HepG2 (cell line): Measurements from ENCODE around the gene SMAD3. TPM values are rescaled to one million over a fixed set of nuclear protein-coding genes. Genes with fewer than 3 reads are reported as not detected.
A peak's percentile ranks its signal among the peaks of the same experiment; 100 is the strongest.

Experiments
- MYNN ChIP-seq: sonication (generic); formaldehyde crosslinking; IDR thresholded peaks from 2 replicates; pipeline ENCODE4 v1.4.0; 2020; ENCODE audit warnings: mild to moderate bottlenecking, low read depth, missing genetic modification reagents
- ZBTB40 ChIP-seq, 2 experiments: fragments of 450-650 bp in 1 of 2; sonication (generic) in 1 of 2; formaldehyde crosslinking in 1 of 2; IDR thresholded peaks; 2 replicates each; pipeline versions ENCODE4 v1.6.1 to v1.8.0; 2016 to 2022; ENCODE audit warnings: antibody characterized with exemption in 1 of 2, mild to moderate bottlenecking in 1 of 2, missing genetic modification reagents in 1 of 2
- ZNF12 ChIP-seq: sonication (generic); formaldehyde crosslinking; IDR thresholded peaks from 2 replicates; pipeline ENCODE4 v1.5.0; 2020; ENCODE audit warnings: missing genetic modification reagents
- ZNF142 ChIP-seq: sonication (generic); formaldehyde crosslinking; IDR thresholded peaks from 2 replicates; pipeline ENCODE4 v1.4.0; 2020; ENCODE audit warnings: missing genetic modification reagents
- polyA plus RNA-seq, 8 experiments: library from polyadenylated mRNA; depleted of rRNA in 3 of 8; stranded (reverse) in 7 of 8; unstranded in 1 of 8; fragments of >200 nt; fragmentation: Illumina TruSeq in 4 of 8; extraction: Trizol in 4 of 8; gene quantifications; 2 replicates each; pipeline versions ENCODE4 v1.2.1 to v1.2.3, GENCODE V29; 2011 to 2016; ENCODE audit warnings: low read depth in 4 of 8, missing spikeins in 1 of 8, mixed read lengths in 1 of 8; ENCODE audit not compliant: insufficient read depth in 1 of 8
- total RNA-seq, 5 experiments: library from RNA; depleted of rRNA; stranded (reverse); fragments of >200 nt; fragmentation: Illumina TruSeq; extraction: Trizol; gene quantifications; 2 replicates each; pipeline ENCODE4 v1.2.3, GENCODE V29; 2016; ENCODE audit warnings: low read depth in 1 of 5
- TF ChIP-seq, protein P1 (sequence below): sonication (generic); formaldehyde crosslinking; IDR thresholded peaks from 2 replicates; pipeline ENCODE4 v1.5.1; 2020; ENCODE audit warnings: missing genetic modification reagents, mild to moderate bottlenecking, borderline replicate concordance
- TF ChIP-seq, protein P2 (sequence below): sonication (generic); formaldehyde crosslinking; IDR thresholded peaks from 2 replicates; pipeline ENCODE4 v1.5.0; 2020; ENCODE audit warnings: missing genetic modification reagents

Gene SMAD3
- total and polyA plus RNA-seq, 2 of the 13 experiments (the other 11 are each of a cell fraction or from before 2014, with no cell fraction given): 8.6 to 56.3 TPM

DNA sequence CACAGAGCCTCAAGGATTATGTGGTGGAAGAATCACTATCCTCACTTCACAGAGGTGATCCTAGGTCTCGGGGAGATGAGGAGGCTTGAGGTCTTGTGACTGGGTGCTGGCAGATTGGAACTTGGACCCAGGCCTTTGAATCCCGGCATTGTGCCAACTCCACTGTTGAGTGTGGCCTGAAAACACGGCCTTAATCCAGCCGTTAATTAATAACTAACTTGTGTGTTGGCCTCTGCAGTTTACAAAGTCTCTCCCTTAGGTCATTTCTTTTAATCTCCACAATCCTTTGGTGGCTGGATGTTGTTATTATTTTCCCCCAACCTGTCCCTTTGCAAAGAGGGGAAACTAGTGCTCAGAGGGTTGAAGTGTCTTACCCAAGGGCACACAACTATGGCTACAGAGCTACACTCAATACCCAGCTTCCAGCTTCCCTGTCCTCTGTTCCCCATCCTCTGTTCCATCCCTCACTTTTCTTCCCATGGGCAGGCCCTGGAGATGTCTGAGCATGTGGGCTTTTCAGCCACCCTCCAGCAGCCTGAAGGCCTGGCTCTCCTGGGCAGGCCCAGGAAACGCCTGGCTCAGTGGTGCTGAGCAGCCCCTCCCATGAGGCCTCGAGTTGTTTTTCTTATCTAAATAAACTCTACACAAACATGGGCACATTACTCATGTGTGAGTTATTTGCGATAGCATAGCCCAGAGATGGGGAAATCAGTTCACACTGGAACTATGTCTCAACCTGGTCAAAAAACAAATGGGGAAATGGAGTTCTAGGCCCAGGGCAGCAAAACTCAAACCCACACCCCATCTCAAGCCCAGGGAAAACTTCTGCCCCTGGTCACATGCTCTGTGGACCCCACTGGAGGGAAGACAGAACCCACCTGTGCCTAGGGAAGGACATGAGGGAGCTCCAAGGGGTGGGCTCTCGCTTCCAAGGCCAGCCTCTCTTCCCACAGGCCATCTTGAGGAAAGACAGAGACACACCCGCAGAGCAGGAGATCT lies 16.8 kb upstream of the SMAD3 start (continued):
- TF ChIP-seq, protein P1, sequence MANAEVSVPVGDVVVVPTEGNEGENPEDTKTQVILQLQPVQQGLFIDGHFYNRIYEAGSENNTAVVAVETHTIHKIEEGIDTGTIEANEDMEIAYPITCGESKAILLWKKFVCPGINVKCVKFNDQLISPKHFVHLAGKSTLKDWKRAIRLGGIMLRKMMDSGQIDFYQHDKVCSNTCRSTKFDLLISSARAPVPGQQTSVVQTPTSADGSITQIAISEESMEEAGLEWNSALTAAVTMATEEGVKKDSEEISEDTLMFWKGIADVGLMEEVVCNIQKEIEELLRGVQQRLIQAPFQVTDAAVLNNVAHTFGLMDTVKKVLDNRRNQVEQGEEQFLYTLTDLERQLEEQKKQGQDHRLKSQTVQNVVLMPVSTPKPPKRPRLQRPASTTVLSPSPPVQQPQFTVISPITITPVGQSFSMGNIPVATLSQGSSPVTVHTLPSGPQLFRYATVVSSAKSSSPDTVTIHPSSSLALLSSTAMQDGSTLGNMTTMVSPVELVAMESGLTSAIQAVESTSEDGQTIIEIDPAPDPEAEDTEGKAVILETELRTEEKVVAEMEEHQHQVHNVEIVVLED (CRISPR knock-in tag): no peak; the same call in 1 of the 2 replicates
- TF ChIP-seq, protein P2, sequence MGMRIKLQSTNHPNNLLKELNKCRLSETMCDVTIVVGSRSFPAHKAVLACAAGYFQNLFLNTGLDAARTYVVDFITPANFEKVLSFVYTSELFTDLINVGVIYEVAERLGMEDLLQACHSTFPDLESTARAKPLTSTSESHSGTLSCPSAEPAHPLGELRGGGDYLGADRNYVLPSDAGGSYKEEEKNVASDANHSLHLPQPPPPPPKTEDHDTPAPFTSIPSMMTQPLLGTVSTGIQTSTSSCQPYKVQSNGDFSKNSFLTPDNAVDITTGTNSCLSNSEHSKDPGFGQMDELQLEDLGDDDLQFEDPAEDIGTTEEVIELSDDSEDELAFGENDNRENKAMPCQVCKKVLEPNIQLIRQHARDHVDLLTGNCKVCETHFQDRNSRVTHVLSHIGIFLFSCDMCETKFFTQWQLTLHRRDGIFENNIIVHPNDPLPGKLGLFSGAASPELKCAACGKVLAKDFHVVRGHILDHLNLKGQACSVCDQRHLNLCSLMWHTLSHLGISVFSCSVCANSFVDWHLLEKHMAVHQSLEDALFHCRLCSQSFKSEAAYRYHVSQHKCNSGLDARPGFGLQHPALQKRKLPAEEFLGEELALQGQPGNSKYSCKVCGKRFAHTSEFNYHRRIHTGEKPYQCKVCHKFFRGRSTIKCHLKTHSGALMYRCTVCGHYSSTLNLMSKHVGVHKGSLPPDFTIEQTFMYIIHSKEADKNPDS: no peak
- no peak; the same call in 1 of the 2 replicates for TF ChIP-seq ZNF142
- TF ChIP-seq ZBTB40 (IDR thresholded peaks at IDR 0.05): no peak
- peak; percentile 53; the same call in 1 of the 2 replicates for TF ChIP-seq ZBTB40 (CRISPR knock-in tag; IDR thresholded peaks at IDR 0.05)
- peak; percentile 75; the same call in 1 of the 2 replicates for TF ChIP-seq ZNF12
- TF ChIP-seq MYNN (CRISPR knock-in tag): no peak
